ENCODE results near the gene SLC18A2. TPM values are rescaled to one million over a fixed set of nuclear protein-coding genes. Genes with fewer than 3 reads are reported as not detected.
"Not testable (repeated sequence)": the region's sequence is repeated elsewhere in the genome, so short reads cannot be mapped to it uniquely, and the experiment has no call there.

Gene SLC18A2
- total RNA-seq, 2 donors from 2014 or later: 1.3 to 1.9 TPM

- TF ChIP-seq POLR2A (IDR thresholded peaks at IDR 0.05) (no peak), POLR2AphosphoS5 (IDR thresholded peaks at IDR 0.05) (no peak)
- TF ChIP-seq, protein P1, sequence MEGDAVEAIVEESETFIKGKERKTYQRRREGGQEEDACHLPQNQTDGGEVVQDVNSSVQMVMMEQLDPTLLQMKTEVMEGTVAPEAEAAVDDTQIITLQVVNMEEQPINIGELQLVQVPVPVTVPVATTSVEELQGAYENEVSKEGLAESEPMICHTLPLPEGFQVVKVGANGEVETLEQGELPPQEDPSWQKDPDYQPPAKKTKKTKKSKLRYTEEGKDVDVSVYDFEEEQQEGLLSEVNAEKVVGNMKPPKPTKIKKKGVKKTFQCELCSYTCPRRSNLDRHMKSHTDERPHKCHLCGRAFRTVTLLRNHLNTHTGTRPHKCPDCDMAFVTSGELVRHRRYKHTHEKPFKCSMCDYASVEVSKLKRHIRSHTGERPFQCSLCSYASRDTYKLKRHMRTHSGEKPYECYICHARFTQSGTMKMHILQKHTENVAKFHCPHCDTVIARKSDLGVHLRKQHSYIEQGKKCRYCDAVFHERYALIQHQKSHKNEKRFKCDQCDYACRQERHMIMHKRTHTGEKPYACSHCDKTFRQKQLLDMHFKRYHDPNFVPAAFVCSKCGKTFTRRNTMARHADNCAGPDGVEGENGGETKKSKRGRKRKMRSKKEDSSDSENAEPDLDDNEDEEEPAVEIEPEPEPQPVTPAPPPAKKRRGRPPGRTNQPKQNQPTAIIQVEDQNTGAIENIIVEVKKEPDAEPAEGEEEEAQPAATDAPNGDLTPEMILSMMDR (IDR thresholded peaks at IDR 0.05): no peak
- no peaks in the 10 kb centered on the region for H3K4me1 ChIP-seq (replicated peaks)
- DNase-seq (ENCODE audit: low spot score): no peak
- H3K36me3 ChIP-seq: no peaks in the 10 kb centered on the region
- intact Hi-C loops (cut with DNase I): no loop called here
- H3K27ac ChIP-seq: no peak overlapping the region
- no peak overlapping the region for H3K4me3 ChIP-seq
- H3K27me3 ChIP-seq (replicated peaks; ENCODE audit: insufficient read depth): no peaks in the 10 kb centered on the region
- no peaks in the 10 kb centered on the region for H3K9me3 ChIP-seq
- WGBS: 63% methylated on average over 2 of the region's 2 CpGs
Observed at GRCh38 chr10:117277675-117278074, 36.8 kb downstream of the SLC18A2 start.

DNA sequence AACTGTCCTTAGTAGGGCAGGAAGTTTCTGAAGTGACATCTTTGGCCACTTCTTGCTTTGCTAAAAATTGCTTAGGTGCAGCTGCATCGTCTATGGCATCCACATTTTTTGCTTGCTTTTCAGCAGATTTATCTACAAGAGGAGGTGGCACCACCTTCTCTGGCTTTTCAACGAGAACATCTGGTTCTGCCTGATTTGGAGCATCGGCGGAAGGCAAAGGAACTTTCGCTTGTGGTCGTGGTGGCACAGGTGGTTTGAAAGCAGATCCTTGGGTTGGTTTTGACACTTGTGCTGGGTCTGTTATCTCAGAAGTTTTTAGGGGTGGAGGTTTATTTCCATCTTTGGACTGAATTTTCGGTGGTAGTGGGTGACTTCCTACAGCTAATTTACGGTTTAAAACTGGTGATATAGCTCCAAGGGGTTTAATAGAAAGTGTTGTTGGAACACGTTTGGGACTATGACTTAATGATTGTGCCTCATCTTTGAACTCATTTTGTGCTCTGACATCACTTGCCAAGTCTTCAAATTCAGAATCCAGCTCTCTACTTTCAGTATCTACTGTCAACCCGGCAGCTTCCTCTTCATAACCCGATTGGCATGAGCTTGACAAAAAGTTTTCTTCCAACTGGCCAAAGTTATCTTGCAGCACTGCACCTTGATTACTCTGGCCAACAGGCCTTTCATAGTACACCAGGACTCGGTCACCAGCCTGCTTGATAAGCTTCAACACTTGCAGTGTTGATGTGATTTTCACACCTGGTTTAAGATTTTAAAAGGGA, 44.0 kb downstream of the SLC18A2 start:
- Histone ChIP-seq H3K4me1 (replicated peaks) (no peaks in the 10 kb centered on the region), H3K27me3 (replicated peaks; ENCODE audit: insufficient read depth) (no peaks in the 10 kb centered on the region), H3K27ac (no peak overlapping the region), H3K36me3 (peaks cover 0 to 4% of the 10 kb centered on the region in 2 donors), H3K4me3 (no peak overlapping the region), H3K9me3 (no peaks in the 10 kb centered on the region)
- intact Hi-C loops (cut with DNase I): no loop called here
- WGBS: 91% methylated on average over 12 of the region's 12 CpGs
- DNase-seq (ENCODE audit: low spot score): no peak
- TF ChIP-seq, protein P1 (IDR thresholded peaks at IDR 0.05): no peak
- no peak for TF ChIP-seq POLR2AphosphoS5 (IDR thresholded peaks at IDR 0.05)

- H3K9me3 ChIP-seq; intact Hi-C loops (cut with DNase I): not testable (repeated sequence)
- 96% methylated on average over 10 of the region's 10 CpGs for WGBS
Observed at GRCh38 chr10:117290872-117291271, 50.0 kb downstream of the SLC18A2 start.

GRCh38 chr10:117294039-117294645, 53.2 kb downstream of the SLC18A2 start:
- Histone ChIP-seq H3K36me3 (peaks cover 0 to 3% of the 10 kb centered on the region in 2 donors), H3K9me3 (no peaks in the 10 kb centered on the region), H3K4me3 (no peak overlapping the region), H3K27me3 (replicated peaks; ENCODE audit: insufficient read depth) (no peaks in the 10 kb centered on the region), H3K27ac (no peak overlapping the region), H3K4me1 (replicated peaks) (no peaks in the 10 kb centered on the region)
- TF ChIP-seq POLR2A (IDR thresholded peaks at IDR 0.05) (no peak), POLR2AphosphoS5 (IDR thresholded peaks at IDR 0.05) (no peak)
- TF ChIP-seq, protein P1 (IDR thresholded peaks at IDR 0.05): no peak
- intact Hi-C loops (cut with DNase I): no loop called here
- no peak for DNase-seq (ENCODE audit: low spot score)
- 92% methylated on average over 1 of the region's 1 CpG for WGBS

More at GRCh38 chr10:117290872-117291271, 50.0 kb downstream of the SLC18A2 start:
- not testable (repeated sequence) for H3K27me3 ChIP-seq (replicated peaks; ENCODE audit: insufficient read depth); DNase-seq (ENCODE audit: low spot score); H3K4me3 ChIP-seq; H3K36me3 ChIP-seq; H3K4me1 ChIP-seq (replicated peaks); H3K27ac ChIP-seq

DNA sequence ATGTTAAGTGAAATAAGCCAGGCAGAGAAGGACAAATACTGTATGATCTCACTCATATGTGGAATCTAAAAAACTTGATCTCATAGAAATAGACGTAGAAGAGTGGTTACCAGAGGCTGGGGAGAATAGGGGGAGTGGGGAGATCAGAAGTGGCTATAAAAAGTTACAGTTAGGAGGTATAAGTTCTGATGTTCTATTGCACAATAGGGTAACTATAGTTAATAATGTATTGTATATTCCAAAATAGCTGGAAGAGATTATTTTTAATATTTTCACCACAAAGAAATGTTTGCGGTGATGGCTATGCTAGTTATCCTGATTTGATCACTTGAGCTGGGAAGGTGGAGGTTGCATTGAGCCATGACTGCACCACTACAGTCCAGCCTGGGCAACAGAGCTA, 53.8 kb downstream of the SLC18A2 start:
- H3K4me1 ChIP-seq (replicated peaks): no peaks in the 10 kb centered on the region
- DNase-seq (ENCODE audit: low spot score): no peak
- intact Hi-C loops (cut with DNase I): no loop called here

More for the DNA sequence above, 53.8 kb downstream of the SLC18A2 start:
- TF ChIP-seq POLR2AphosphoS5 (IDR thresholded peaks at IDR 0.05): no peak
- TF ChIP-seq, protein P1 (IDR thresholded peaks at IDR 0.05): no peak
- TF ChIP-seq POLR2A (IDR thresholded peaks at IDR 0.05): no peak
- no peaks in the 10 kb centered on the region for H3K27me3 ChIP-seq (replicated peaks; ENCODE audit: insufficient read depth)
- no peak overlapping the region for H3K4me3 ChIP-seq
- no peaks in the 10 kb centered on the region for H3K9me3 ChIP-seq
- H3K36me3 ChIP-seq: no peaks in the 10 kb centered on the region
- 100% methylated on average over 2 of the region's 2 CpGs for WGBS
- H3K27ac ChIP-seq: no peak overlapping the region

Measured in prostate gland (tissue), 2 donors.